Body of pancreas (tissue), 4 donors: Measurements from ENCODE around the gene ADRA2C.

Experiments used
- POLR2A ChIP-seq, 3 donors: fragments of 450-650 bp; IDR thresholded peaks; one replicate each; pipeline ENCODE4 v1.6.1; 2016; ENCODE audit warnings: antibody characterized with exemption in 3 of 3, mild to moderate bottlenecking in 2 of 3
- TF ChIP-seq, protein P1 (sequence below), 7 experiments: fragments of 450-650 bp in 4 of 7; fragments of 200-600 bp in 3 of 7; sonication (generic) in 3 of 7; IDR thresholded peaks; one replicate each; pipeline ENCODE4 v1.5.1; 2016 to 2019; ENCODE audit warnings: antibody characterized with exemption in 7 of 7

DNA sequence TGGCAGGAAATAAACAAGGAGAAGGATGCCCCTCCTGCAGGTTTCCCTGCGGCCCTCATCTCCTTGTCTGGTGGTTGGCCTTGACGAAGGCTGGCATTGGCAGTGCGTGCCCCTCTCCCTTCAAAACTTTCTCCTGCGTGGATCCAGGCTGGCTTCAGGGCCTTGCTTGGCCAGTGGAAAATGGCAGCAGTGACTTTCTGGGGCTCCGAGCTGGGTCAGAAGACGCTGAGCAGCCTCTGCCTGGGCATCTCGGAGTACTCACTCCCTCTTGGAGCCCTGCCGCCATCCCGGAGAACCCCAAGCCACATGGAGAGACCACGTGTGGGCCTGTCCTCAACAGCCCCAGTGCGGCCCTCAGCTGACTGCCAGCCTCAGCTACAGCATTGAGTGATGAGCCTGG is 39.5 kb downstream of the ADRA2C start:
- TF ChIP-seq, protein P1, sequence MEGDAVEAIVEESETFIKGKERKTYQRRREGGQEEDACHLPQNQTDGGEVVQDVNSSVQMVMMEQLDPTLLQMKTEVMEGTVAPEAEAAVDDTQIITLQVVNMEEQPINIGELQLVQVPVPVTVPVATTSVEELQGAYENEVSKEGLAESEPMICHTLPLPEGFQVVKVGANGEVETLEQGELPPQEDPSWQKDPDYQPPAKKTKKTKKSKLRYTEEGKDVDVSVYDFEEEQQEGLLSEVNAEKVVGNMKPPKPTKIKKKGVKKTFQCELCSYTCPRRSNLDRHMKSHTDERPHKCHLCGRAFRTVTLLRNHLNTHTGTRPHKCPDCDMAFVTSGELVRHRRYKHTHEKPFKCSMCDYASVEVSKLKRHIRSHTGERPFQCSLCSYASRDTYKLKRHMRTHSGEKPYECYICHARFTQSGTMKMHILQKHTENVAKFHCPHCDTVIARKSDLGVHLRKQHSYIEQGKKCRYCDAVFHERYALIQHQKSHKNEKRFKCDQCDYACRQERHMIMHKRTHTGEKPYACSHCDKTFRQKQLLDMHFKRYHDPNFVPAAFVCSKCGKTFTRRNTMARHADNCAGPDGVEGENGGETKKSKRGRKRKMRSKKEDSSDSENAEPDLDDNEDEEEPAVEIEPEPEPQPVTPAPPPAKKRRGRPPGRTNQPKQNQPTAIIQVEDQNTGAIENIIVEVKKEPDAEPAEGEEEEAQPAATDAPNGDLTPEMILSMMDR (IDR thresholded peaks at IDR 0.05) = no peak
- no peak for TF ChIP-seq POLR2A (IDR thresholded peaks at IDR 0.05)
